Dendritic cell treated with granulocyte-macrophage colony-stimulating factor and Interleukin-4, amounts not matched to agents 40 ng/mL and 50 ng/mL, for 4 days (primary cell): Measurements from ENCODE around the gene NAA80.
"Not testable (repeated sequence)": the region's sequence is repeated elsewhere in the genome, so short reads cannot be mapped to it uniquely, and the experiment has no call there.

Experiments used
- H3K27ac Mint-ChIP-seq: one replicate; pipeline ENCODE4 v1.8.0; 2022; ENCODE audit warnings: mild to moderate bottlenecking, mixed read lengths
- H3K27me3 Mint-ChIP-seq: one replicate; pipeline ENCODE4 v1.8.0; 2022; ENCODE audit warnings: mild to moderate bottlenecking, mixed read lengths
- H3K36me3 Mint-ChIP-seq: one replicate; pipeline ENCODE4 v1.8.0; 2022; ENCODE audit warnings: low read depth, mixed read lengths
- H3K4me1 Mint-ChIP-seq: one replicate; pipeline ENCODE4 v1.8.0; 2022; ENCODE audit warnings: low read depth, mixed read lengths
- H3K4me3 Mint-ChIP-seq: one replicate; pipeline ENCODE4 v1.8.0; 2022; ENCODE audit warnings: mild to moderate bottlenecking, moderate library complexity, mixed read lengths
- H3K9me3 Mint-ChIP-seq: one replicate; pipeline ENCODE4 v1.8.0; 2022; ENCODE audit warnings: mixed read lengths
- intact Hi-C: fragments of 100-400 bp; cut with micrococcal nuclease; formaldehyde crosslinking; loops from one replicate; pipeline ENCODE4 v1.15.0; 2022

NAA80 gene

DNA sequence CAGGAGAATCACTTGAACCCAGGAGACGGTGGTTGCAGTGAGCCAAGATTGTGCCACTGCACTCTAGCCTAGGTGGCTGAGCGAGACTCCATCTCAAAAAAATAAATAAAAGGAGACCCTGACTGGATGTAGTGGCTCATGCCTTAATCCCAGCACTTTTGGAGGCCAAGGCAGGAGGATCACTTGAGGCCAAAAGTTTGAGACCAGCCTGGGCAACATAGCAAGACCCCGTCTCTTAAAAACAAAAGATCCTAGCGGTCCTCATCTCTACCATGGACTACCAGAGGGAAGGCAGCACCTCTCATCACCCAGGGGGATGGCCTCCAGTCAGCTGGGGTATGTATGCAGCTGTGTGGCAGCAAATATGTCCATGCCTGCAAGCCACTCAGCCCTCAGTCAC is 37.0 kb downstream of the NAA80 start:
- H3K4me3 Mint-ChIP-seq, intact Hi-C loops, H3K9me3 Mint-ChIP-seq, H3K27ac Mint-ChIP-seq: not testable (repeated sequence)
- peaks cover 21% of the 10 kb centered on the region for H3K27me3 Mint-ChIP-seq
- peaks cover 52% of the 10 kb centered on the region for H3K4me1 Mint-ChIP-seq
- peaks cover 51% of the 10 kb centered on the region for H3K36me3 Mint-ChIP-seq

DNA sequence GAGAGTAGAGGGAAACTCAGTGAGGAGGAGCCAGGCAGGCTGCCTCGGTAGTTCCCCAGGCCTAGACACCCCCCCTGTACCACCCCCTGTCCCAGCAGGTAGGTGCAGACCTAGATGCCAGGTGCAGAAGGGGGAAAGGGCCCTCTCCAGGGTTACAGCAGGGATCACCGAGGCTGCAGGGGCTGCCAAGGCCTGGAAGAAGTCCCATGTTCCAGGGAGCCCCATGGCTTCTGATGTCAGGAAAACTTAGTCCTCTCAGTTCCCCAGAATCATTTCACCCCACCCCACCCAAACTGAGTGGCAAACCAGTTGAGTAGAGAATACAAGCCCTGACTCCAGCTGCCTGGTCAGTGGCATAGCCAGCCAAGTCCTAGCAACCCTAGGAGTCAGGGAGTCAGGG is 37.7 kb downstream of the NAA80 start:
- peaks cover 14% of the 10 kb centered on the region for H3K27me3 Mint-ChIP-seq
- H3K27ac Mint-ChIP-seq = peak overlapping the region; percentile 71
- no peak overlapping the region for H3K4me3 Mint-ChIP-seq
- no peaks in the 10 kb centered on the region for H3K9me3 Mint-ChIP-seq
- intact Hi-C loops = no loop called here
- peaks cover 58% of the 10 kb centered on the region for H3K4me1 Mint-ChIP-seq
- peaks cover 58% of the 10 kb centered on the region for H3K36me3 Mint-ChIP-seq

DNA sequence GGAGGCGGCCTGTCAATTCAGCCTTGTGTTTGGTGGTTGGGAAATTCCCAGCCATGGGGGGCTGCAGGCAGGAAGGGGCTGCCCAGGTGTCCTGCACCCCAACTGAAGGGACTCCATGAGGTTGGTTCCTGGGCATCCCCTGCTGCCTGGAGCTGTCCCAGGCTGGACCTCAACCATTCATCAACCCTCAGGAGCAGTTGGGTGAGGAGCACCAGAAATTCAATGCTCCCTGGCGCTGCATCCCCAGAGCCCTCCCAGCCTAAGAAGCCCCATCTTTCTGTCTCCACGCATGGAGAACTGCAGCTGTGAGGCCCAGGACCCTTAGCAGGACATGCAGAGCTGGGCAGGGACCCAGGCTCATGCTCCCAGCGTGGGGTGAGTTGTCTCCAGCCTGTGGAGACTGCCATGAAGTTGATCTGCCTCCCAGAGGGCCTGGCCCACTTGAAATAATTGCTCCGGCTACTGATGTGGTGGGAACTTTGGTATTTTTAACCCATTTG is 38.2 kb downstream of the NAA80 start:
- Mint-ChIP-seq H3K27ac (peak overlapping the region; percentile 71), H3K4me1 (peaks cover 59% of the 10 kb centered on the region), H3K4me3 (peak overlapping the region; percentile 27), H3K27me3 (peaks cover 9% of the 10 kb centered on the region), H3K36me3 (peaks cover 63% of the 10 kb centered on the region), H3K9me3 (no peaks in the 10 kb centered on the region)
- intact Hi-C loops = no loop called here

DNA sequence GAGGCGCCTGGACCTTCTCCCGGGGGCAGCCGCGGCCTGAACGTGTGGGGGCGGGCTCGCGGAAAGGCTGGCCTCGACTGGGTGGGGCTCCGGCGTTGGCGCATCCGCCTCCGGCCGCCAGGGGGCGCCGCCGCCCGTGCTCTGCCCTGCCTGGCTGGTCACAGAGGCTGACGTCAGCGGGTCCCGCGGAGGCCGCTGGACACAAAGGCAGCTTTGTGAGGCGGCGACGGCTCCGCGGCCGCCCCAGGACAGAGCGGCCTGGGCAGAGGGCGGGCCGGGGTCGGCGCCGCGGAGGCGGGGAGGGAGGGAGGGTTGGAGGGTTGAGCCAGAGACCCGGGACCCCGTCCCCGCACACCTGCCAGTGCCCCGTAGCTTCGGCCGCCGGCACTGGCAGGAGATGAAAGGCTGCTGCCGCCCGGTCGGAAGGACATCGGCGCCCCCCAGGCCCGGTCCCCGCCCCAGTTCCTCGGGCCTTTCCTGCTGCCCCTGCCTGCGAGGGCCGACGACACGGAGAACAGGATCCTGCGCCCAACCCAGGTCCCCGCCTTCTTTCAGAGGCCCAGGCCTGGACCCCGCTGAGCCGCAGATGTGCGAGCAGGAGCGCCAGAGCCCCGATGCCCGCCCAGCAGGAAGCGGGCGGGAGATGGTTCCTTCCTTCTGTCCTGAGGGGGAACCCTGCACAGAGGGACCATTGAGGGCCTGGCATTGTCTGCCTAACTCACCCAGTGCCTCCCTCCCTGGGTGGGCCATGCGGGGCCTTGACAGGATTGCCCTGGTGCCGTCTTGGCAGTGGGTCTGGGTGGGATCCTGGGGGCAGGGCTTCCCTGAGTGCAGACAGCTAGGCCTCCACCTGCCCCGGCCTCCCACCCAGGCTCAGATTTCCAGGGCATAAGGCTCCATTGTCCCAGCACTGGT is 38.9 kb downstream of the NAA80 start:
- Mint-ChIP-seq H3K27ac (peak overlapping the region; percentile 71), H3K4me1 (peaks cover 63% of the 10 kb centered on the region), H3K36me3 (peaks cover 70% of the 10 kb centered on the region), H3K9me3 (no peaks in the 10 kb centered on the region), H3K27me3 (peaks cover 5% of the 10 kb centered on the region), H3K4me3 (peak overlapping the region; percentile 62)
- intact Hi-C loops = no loop called here

DNA sequence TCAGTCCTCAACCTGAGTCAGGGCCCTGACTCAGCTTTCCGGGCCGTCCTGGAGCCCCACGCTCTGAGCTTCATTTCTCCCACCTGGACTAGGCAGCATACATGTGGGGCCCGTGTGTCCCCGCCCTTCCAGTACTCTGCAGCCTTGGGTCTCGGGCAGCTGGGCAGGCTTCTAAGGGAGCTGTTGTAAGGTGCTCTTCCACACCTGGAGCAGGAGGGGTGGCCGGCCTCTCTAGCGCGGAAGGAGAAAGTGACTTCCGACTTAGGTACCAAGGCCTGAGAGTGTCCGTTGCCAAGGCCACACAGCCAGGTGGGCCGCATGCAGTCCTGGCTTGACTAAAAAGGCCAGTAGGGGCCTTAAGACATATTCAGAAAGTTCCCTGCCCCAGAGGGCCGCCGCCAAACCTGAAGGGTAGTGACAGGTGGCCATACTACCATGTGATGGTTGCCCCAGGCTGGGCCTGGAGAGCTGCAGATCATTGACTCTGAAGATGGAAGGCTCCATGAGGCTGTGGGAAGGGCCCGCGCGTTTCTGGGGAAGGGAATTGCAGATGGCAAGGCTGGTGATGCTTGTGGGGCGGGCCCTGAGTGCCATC is 39.7 kb downstream of the NAA80 start:
- intact Hi-C loops = no loop called here
- Mint-ChIP-seq H3K36me3 (peaks cover 78% of the 10 kb centered on the region), H3K4me3 (peak overlapping the region; percentile 53), H3K9me3 (no peaks in the 10 kb centered on the region), H3K4me1 (peaks cover 70% of the 10 kb centered on the region), H3K27me3 (no peaks in the 10 kb centered on the region), H3K27ac (peak overlapping the region; percentile 71)

DNA sequence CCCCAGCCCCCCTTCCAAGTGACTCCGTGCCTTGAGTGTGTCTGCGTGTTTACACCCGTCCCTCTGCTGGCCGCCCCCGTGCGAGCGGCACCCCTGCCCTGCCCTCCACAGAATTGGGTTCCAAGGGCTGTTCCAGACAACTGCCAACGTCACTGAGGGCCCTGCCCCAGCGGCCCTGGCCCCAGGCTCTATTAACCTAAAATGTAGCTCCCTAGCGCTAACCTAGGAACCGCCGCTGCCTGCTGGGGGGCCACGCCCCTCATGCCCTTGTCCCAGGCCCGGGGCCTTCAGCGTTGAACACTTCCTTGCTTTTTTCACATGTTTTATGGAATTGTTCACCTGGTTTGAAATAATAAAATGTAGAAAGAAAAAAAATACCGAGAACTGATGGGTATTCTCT is 40.2 kb downstream of the NAA80 start:
- no peaks in the 10 kb centered on the region for H3K27me3 Mint-ChIP-seq
- peaks cover 83% of the 10 kb centered on the region for H3K36me3 Mint-ChIP-seq
- H3K27ac Mint-ChIP-seq = peak overlapping the region; percentile 71
- no peaks in the 10 kb centered on the region for H3K9me3 Mint-ChIP-seq
- H3K4me3 Mint-ChIP-seq = no peak overlapping the region
- intact Hi-C loops = no loop called here
- H3K4me1 Mint-ChIP-seq = peaks cover 73% of the 10 kb centered on the region

DNA sequence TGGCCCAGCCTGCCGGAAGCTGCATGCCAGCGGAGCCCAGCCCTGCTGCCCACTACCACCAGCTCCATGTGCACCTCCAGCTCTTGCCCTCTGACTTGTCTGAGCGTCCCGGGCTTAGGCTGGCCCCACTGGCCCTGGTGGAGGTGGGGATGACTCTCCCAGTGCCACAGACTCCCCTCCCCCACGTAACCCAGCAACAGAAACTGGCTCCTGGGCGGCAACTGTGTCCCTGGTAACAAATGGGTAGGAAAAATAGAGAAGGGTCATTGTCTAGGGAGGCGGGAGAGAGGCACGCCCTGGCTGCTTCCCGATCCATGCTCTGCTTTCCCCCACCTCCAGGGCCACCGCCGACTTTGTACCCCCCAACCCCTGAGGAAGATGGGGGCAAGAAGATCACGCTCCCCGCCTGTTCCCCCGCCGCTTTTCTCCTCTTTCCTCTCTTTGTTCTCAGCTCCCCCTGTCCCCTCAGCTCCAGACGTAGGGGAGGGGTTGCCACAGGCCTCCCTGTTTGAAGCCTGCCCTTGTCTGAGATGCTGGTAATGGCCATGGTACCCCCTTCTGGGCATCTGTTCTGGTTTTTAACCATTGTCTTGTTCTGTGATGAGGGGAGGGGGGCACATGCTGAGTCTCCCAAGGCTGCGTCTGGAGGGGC is 41.0 kb downstream of the NAA80 start:
- Mint-ChIP-seq H3K36me3 (peaks cover 92% of the 10 kb centered on the region), H3K9me3 (no peaks in the 10 kb centered on the region), H3K4me3 (no peak overlapping the region), H3K4me1 (peaks cover 73% of the 10 kb centered on the region), H3K27me3 (no peaks in the 10 kb centered on the region), H3K27ac (peak overlapping the region; percentile 71)
- intact Hi-C loops = no loop called here

DNA sequence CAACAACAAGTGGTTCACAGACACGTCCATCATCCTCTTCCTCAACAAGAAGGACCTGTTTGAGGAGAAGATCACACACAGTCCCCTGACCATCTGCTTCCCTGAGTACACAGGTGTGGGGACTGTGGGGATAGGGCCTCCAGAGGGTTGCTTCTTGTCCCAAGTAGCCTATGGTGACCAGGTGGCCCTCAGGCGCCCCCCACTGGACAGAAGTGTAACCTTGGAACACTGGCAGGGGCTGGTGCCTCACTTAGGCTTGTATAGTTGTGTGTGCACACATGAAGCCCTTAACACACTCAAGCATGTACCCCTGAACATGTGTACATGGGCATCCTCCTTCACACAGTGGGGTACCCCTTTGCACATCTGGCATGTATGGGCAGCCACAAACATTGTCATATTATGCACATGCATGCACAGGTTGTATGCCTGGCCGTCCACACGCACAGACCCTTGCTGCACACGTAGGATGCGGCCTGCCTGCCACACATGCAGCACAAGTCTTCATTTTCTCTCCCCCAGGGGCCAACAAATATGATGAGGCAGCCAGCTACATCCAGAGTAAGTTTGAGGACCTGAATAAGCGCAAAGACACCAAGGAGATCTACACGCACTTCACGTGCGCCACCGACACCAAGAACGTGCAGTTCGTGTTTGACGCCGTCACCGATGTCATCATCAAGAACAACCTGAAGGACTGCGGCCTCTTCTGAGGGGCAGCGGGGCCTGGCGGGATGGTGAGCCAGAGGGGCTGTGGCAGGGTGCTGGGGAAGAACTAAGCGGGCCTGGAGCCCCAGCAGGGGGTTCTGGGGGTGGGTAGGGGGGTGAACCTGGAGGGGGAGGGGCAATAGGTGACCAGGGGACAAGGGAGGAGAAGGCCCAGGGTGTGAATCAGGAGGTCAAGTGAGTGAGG is 42.0 kb downstream of the NAA80 start:
- peak overlapping the region; percentile 43 for H3K27ac Mint-ChIP-seq
- H3K27me3 Mint-ChIP-seq = no peaks in the 10 kb centered on the region
- peaks cover 70% of the 10 kb centered on the region for H3K4me1 Mint-ChIP-seq
- intact Hi-C loops = no loop called here
- no peaks in the 10 kb centered on the region for H3K9me3 Mint-ChIP-seq
- peaks cover 92% of the 10 kb centered on the region for H3K36me3 Mint-ChIP-seq
- H3K4me3 Mint-ChIP-seq = no peak overlapping the region

DNA sequence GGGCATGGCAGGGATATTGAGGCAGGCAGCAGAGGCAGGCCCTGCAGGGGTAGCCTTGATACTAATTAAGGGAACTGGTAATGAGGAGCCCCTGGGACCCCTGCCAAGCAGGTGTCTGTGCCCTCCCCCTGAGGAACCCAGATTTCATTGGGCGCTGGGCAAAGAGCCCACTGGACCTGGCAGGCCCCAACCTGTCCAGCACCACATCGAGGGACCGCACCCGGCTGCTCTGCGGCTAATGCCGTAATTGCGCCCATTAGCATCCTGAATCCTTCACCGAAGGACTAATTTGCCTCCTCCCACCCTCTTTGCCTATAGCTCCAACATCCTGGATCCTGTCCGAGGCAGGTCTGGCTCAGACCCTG is 44.0 kb downstream of the NAA80 start:
- H3K27ac Mint-ChIP-seq = peak overlapping the region; percentile 88
- intact Hi-C loops = no loop called here
- H3K4me3 Mint-ChIP-seq = no peak overlapping the region
- H3K36me3 Mint-ChIP-seq = peaks cover 98% of the 10 kb centered on the region
- no peaks in the 10 kb centered on the region for H3K27me3 Mint-ChIP-seq
- H3K4me1 Mint-ChIP-seq = peaks cover 82% of the 10 kb centered on the region
- no peaks in the 10 kb centered on the region for H3K9me3 Mint-ChIP-seq

DNA sequence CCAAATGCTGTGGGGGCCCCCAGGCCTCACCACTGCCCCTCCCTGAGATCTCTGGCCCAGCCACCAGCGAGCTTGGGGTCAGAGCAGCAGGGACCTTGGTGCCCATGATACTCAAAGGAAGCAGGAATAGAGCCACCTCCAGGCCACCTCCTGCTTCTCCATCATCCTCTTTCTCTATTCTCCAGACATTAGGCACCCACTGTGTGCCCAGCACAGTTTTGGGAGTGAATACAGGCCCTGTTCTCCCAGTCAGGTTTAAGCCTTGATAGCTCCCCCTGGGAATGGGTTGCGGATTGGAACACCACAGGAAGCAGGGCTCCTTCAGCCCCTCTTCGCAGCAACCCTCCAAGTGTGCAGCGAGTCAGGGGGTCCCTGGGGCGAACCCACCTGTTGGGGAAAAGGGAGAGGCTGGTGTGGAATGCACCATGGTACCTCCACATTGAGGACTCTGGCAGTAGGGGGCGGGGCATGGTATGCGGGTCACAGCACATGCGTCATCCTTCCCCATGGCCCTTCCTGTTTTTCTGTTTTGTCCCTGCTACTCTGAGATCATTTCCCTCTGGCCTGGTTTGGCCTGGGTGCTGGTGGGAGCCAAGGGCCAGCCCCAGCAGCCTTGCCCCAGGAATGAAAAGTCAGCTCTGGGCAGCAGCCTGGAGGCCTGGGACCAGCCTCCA is 44.5 kb downstream of the NAA80 start:
- Mint-ChIP-seq H3K27me3 (no peaks in the 10 kb centered on the region), H3K9me3 (no peaks in the 10 kb centered on the region), H3K36me3 (peaks cover 100% of the 10 kb centered on the region), H3K4me1 (peaks cover 84% of the 10 kb centered on the region), H3K27ac (peak overlapping the region; percentile 88), H3K4me3 (no peak overlapping the region)
- intact Hi-C loops = loop anchor here (1.0 kb wide), 1 partner anchor 8 kb away; no protein-coding TSS in a partner anchor

DNA sequence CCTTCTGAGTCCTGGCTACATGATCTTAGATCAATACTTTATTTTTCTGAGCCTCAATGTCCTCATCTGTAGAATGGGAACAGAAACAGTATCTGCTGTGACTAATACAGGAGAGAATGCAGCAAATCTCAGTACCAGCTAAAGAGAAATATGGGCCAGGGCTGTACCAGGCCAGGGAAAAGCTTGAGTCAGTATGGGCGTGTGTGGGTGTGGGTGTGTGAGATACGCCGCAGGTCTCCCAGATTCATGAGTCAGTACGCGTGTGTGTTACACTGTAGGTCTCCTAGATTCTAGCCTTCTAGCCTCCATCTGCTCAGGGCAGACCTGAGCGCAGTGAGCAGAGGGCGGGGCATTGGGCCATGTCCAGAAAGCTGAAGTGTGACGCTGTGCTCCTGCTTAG is 48.0 kb downstream of the NAA80 start:
- intact Hi-C loops = no loop called here
- Mint-ChIP-seq H3K4me1 (peaks cover 86% of the 10 kb centered on the region), H3K4me3 (no peak overlapping the region), H3K27ac (peak overlapping the region; percentile 68), H3K36me3 (peaks cover 100% of the 10 kb centered on the region), H3K9me3 (no peaks in the 10 kb centered on the region), H3K27me3 (no peaks in the 10 kb centered on the region)

DNA sequence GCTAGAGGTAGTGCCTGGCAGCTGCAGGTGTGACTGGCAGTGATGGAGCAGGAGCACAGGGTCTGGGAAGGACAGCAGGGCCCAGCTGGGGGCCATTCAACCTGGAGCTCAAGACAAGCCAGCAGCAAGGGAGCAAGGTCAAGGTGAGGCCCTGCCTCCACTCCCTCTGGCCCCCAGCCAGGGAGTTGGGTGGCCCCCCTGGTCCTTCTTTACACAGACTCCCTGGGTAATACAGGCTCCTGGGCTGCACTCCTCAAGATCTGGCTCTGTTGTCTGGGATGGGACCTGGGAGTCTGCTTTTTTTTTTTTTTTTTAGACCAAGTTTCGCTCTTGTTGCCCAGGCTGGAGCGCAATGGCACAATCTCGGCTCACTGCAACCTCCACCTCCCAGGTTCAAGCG is 48.7 kb downstream of the NAA80 start:
- peaks cover 100% of the 10 kb centered on the region for H3K36me3 Mint-ChIP-seq
- peaks cover 92% of the 10 kb centered on the region for H3K4me1 Mint-ChIP-seq
- no peaks in the 10 kb centered on the region for H3K27me3 Mint-ChIP-seq
- no peak overlapping the region for H3K4me3 Mint-ChIP-seq
- intact Hi-C loops = no loop called here
- H3K27ac Mint-ChIP-seq = peak overlapping the region; percentile 68
- H3K9me3 Mint-ChIP-seq = no peaks in the 10 kb centered on the region

DNA sequence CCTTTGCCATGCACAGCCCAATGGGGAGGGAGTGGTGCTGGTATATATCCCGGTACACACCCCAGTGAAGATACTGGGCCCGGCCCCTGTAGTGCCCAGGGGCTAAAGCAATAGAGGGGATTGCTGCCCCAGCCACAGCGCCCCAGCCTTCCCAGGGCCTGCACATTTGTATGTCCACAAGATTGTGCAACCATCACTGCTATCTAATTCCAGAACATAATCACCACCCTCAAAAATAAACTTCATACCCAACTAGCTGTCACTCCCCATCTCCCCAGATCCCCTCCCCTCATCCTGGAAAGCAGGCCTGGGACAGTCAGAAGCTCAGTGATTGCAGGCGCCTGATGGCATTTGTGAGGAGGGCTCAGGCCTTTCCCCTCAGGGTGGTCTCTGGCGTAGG is 49.7 kb downstream of the NAA80 start:
- Mint-ChIP-seq H3K27me3 (no peaks in the 10 kb centered on the region), H3K36me3 (peaks cover 100% of the 10 kb centered on the region), H3K4me1 (peaks cover 92% of the 10 kb centered on the region), H3K27ac (peak overlapping the region; percentile 97), H3K4me3 (no peak overlapping the region), H3K9me3 (no peaks in the 10 kb centered on the region)
- intact Hi-C loops = no loop called here
